Upper lobe of left lung (tissue), 4 donors: Measurements from ENCODE around the gene RIT2.

Experiments used
- EP300 ChIP-seq, 4 donors: sonication (generic); formaldehyde crosslinking; IDR thresholded peaks; one replicate each; pipeline ENCODE4 v1.5.1; 2017; ENCODE audit warnings: antibody characterized with exemption in 4 of 4, control low read depth in 2 of 4
- POLR2A ChIP-seq, 4 donors: fragments of 450-650 bp; IDR thresholded peaks; one replicate each; pipeline ENCODE4 v1.5.1; 2016 to 2017; ENCODE audit warnings: antibody characterized with exemption in 4 of 4, mild to moderate bottlenecking in 2 of 4
- POLR2AphosphoS5 ChIP-seq, 2 donors: sonication (generic); formaldehyde crosslinking; IDR thresholded peaks; one replicate each; pipeline ENCODE4 v1.5.1; 2017; ENCODE audit warnings: antibody characterized with exemption in 2 of 2
- TF ChIP-seq, protein P1 (sequence below), 6 experiments: fragments of 450-650 bp in 4 of 6; fragments of 200-600 bp in 2 of 6; sonication (generic) in 2 of 6; IDR thresholded peaks; one replicate each; pipeline ENCODE4 v1.5.1; 2016 to 2019; ENCODE audit warnings: antibody characterized with exemption in 6 of 6

DNA sequence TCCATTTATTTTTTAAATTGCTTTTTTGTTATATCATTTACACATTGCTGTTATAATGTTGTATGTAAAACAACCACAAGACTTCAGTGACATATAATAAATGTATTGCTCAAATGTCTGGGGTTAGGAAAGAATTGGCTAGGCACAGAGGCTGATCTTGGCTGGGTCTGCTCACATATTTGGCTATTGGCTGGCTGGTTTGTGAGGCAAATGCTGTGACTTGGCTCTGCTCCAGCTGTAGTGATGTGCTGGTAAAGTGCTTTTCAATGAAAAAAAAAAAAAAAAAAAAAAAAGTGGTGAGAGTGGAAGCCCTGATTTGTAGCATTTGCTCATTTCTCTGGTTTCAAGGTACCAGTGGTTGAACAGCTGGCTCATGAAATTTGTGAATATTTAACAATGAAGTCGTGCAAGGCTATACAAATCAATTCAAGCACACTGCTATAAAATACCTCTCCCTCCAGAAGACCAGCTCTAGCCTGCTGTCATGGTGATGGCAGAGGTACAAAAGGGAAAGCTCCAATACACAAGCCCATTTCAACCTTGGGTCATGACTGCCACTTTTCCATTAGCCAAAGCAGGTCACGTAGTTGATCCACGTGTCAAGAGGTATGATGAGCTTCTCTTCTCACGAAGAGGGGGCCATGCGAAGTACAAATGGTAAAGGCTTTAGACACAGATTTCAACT is 43.7 kb upstream of the RIT2 start:
- no peak for TF ChIP-seq POLR2A (IDR thresholded peaks at IDR 0.05)
- TF ChIP-seq, protein P1, sequence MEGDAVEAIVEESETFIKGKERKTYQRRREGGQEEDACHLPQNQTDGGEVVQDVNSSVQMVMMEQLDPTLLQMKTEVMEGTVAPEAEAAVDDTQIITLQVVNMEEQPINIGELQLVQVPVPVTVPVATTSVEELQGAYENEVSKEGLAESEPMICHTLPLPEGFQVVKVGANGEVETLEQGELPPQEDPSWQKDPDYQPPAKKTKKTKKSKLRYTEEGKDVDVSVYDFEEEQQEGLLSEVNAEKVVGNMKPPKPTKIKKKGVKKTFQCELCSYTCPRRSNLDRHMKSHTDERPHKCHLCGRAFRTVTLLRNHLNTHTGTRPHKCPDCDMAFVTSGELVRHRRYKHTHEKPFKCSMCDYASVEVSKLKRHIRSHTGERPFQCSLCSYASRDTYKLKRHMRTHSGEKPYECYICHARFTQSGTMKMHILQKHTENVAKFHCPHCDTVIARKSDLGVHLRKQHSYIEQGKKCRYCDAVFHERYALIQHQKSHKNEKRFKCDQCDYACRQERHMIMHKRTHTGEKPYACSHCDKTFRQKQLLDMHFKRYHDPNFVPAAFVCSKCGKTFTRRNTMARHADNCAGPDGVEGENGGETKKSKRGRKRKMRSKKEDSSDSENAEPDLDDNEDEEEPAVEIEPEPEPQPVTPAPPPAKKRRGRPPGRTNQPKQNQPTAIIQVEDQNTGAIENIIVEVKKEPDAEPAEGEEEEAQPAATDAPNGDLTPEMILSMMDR (IDR thresholded peaks at IDR 0.05) = no peak
- no peak for TF ChIP-seq EP300 (IDR thresholded peaks at IDR 0.05)
- no peak for TF ChIP-seq POLR2AphosphoS5 (IDR thresholded peaks at IDR 0.05)
